Smooth muscle cell (in vitro differentiated cells): ENCODE measurements around the gene ABHD17A. TPM values are rescaled to one million over a fixed set of nuclear protein-coding genes. Genes with fewer than 3 reads are reported as not detected.

Experiments used
- DNase-seq: peaks from one replicate; lab custom pipeline; 2025; ENCODE audit not compliant: unreplicated experiment; lab: John Stamatoyannopoulos, UW
- H2AFZ ChIP-seq: fragments of 200-600 bp; sonication (generic); 2 replicates; pipeline ENCODE4 v1.6.0; 2016; ENCODE audit warnings: antibody characterized with exemption, low read depth, mild to moderate bottlenecking
- H3F3A ChIP-seq: fragments of 200-600 bp; sonication (generic); 2 replicates; pipeline ENCODE4 v1.6.0; 2017; ENCODE audit warnings: antibody characterized with exemption, low read depth
- H3K27ac ChIP-seq: fragments of 200-600 bp; sonication (generic); 2 replicates; pipeline ENCODE4 v1.5.1; 2016; ENCODE audit warnings: low read depth, mild to moderate bottlenecking
- H3K27me3 ChIP-seq: fragments of 200-600 bp; sonication (generic); 2 replicates; pipeline ENCODE4 v1.6.1; 2016; ENCODE audit warnings: low read depth, mild to moderate bottlenecking
- H3K36me3 ChIP-seq: fragments of 200-600 bp; sonication (generic); 2 replicates; pipeline ENCODE4 v1.5.1; 2016; ENCODE audit warnings: low read depth
- H3K4me1 ChIP-seq: fragments of 200-600 bp; sonication (generic); 2 replicates; pipeline ENCODE4 v1.5.1; 2016; ENCODE audit warnings: low read depth
- H3K4me2 ChIP-seq: fragments of 200-600 bp; sonication (generic); 2 replicates; pipeline ENCODE4 v1.6.0; 2016; ENCODE audit warnings: mild to moderate bottlenecking
- H3K4me3 ChIP-seq: fragments of 200-600 bp; sonication (generic); 2 replicates; pipeline ENCODE4 v1.5.1; 2016; ENCODE audit warnings: mild to moderate bottlenecking
- H3K79me2 ChIP-seq: fragments of 200-600 bp; sonication (generic); 2 replicates; pipeline ENCODE4 v1.6.0; 2016; ENCODE audit warnings: low read depth, mild to moderate bottlenecking
- H3K9ac ChIP-seq: fragments of 200-600 bp; sonication (generic); 2 replicates; pipeline ENCODE4 v1.6.0; 2016; ENCODE audit warnings: low read depth
- H3K9me3 ChIP-seq: fragments of 200-600 bp; sonication (generic); replicated peaks from 2 replicates; pipeline ENCODE4 v1.5.1; 2016; ENCODE audit warnings: low read depth
- H4K20me1 ChIP-seq: fragments of 200-600 bp; sonication (generic); 2 replicates; pipeline ENCODE4 v1.6.0; 2016; ENCODE audit warnings: low read depth
- CTCF ChIP-seq: fragments of 200-600 bp; sonication (generic); IDR thresholded peaks from 2 replicates; pipeline ENCODE4 v1.5.1; 2017; ENCODE audit warnings: borderline replicate concordance, mild to moderate bottlenecking, antibody characterized with exemption; ENCODE audit not compliant: insufficient read depth, poor library complexity, severe bottlenecking
- WGBS: methylation state at CpG from one replicate; pipeline ENCODE4 v1.1.7; 2016; ENCODE audit warnings: low lambda C conversion rate; 5-methylcytosine and 5-hydroxymethylcytosine counted together
- polyA plus RNA-seq: library from polyadenylated mRNA; unstranded; fragments of >200 nt; fragmentation: Nextera tagmentation; extraction: Ambion mirVana; gene quantifications from 2 replicates; pipeline ENCODE4 v1.2.1, GENCODE V29; 2016
- total RNA-seq: library from RNA; depleted of rRNA; stranded (reverse); fragments of >200 nt; gene quantifications from 2 replicates; pipeline ENCODE4 v1.2.3, GENCODE V29; 2014

Gene ABHD17A
- total and polyA plus RNA-seq, 2 experiments from 2014 or later: 42.9 to 106 TPM

GRCh38 chr19:1862068-1862423, 23.2 kb downstream of the ABHD17A start:
- peaks cover 55% of the 10 kb centered on the region for H3K79me2 ChIP-seq
- no peak for DNase-seq
- no peak overlapping the region for H3K27ac ChIP-seq
- H3K4me2 ChIP-seq: peak overlapping the region; percentile 100
- peaks cover 55% of the 10 kb centered on the region for H4K20me1 ChIP-seq
- peak overlapping the region; percentile 62 for H3K9ac ChIP-seq
- no peaks in the 10 kb centered on the region for H3K9me3 ChIP-seq
- H3K27me3 ChIP-seq: no peaks in the 10 kb centered on the region
- peaks cover 38% of the 10 kb centered on the region for H3K4me1 ChIP-seq
- H3K36me3 ChIP-seq: no peaks in the 10 kb centered on the region
- WGBS: under 1% methylated on average over 18 of the region's 21 CpGs
- H3K4me3 ChIP-seq: peak overlapping the region; percentile 80
- no peak for TF ChIP-seq CTCF
- H2AFZ ChIP-seq: no peak overlapping the region
- no peaks in the 10 kb centered on the region for H3F3A ChIP-seq

GRCh38 chr19:1861599-1862031, 23.7 kb downstream of the ABHD17A start:
- Histone ChIP-seq H3K9ac (peak overlapping the region; percentile 79), H2AFZ (no peak overlapping the region), H3K79me2 (peaks cover 60% of the 10 kb centered on the region), H3K4me1 (peaks cover 42% of the 10 kb centered on the region), H3F3A (no peaks in the 10 kb centered on the region), H3K4me2 (peak overlapping the region; percentile 100), H3K36me3 (no peaks in the 10 kb centered on the region), H3K27me3 (no peaks in the 10 kb centered on the region), H4K20me1 (peaks cover 60% of the 10 kb centered on the region), H3K27ac (no peak overlapping the region), H3K9me3 (no peaks in the 10 kb centered on the region), H3K4me3 (peak overlapping the region; percentile 80)
- WGBS: 4% methylated on average over 19 of the region's 23 CpGs
- DNase-seq: no peak
- TF ChIP-seq CTCF: no peak

- no peaks in the 10 kb centered on the region for H3K9me3 ChIP-seq
- H3K27me3 ChIP-seq: no peaks in the 10 kb centered on the region
- H3K4me3 ChIP-seq: peak overlapping the region; percentile 80
- H3F3A ChIP-seq: no peaks in the 10 kb centered on the region
- H4K20me1 ChIP-seq: peaks cover 66% of the 10 kb centered on the region
- TF ChIP-seq CTCF: no peak
- H3K79me2 ChIP-seq: peaks cover 66% of the 10 kb centered on the region
- peak overlapping the region; percentile 80 for H3K27ac ChIP-seq
- WGBS: 21% methylated on average over 28 of the region's 28 CpGs
- H3K36me3 ChIP-seq: no peaks in the 10 kb centered on the region
- peaks cover 48% of the 10 kb centered on the region for H3K4me1 ChIP-seq
- H2AFZ ChIP-seq: no peak overlapping the region
- peak overlapping the region; percentile 79 for H3K9ac ChIP-seq
- DNase-seq: no peak
- peak overlapping the region; percentile 100 for H3K4me2 ChIP-seq
Observed at GRCh38 chr19:1860821-1861598, 24.3 kb downstream of the ABHD17A start.
